Colonic mucosa (tissue), 4 donors: ENCODE measurements around the gene ICE2. TPM values are rescaled to one million over a fixed set of nuclear protein-coding genes. Genes with fewer than 3 reads are reported as not detected.

Source experiments
- DNase-seq: peaks from one replicate; pipeline ENCODE4 v3.0.0-alpha.2; 2020
- H3K27ac ChIP-seq: fragments of 200-600 bp; one replicate; pipeline ENCODE4 v1.8.0; 2021
- H3K27me3 ChIP-seq: fragments of 200-600 bp; one replicate; pipeline ENCODE4 v1.8.0; 2021
- H3K36me3 ChIP-seq: fragments of 200-600 bp; one replicate; pipeline ENCODE4 v1.8.0; 2021
- H3K4me1 ChIP-seq: fragments of 200-600 bp; one replicate; pipeline ENCODE4 v1.8.0; 2021; ENCODE audit warnings: mild to moderate bottlenecking
- H3K4me3 ChIP-seq: fragments of 200-600 bp; one replicate; pipeline ENCODE4 v1.8.0; 2021
- H3K9ac ChIP-seq, 2 donors: one replicate each; pipeline ENCODE4 v1.7.0; 2013; ENCODE audit warnings: control low read depth in 2 of 2, low read depth in 2 of 2, low read length in 2 of 2
- H3K9me3 ChIP-seq: fragments of 200-600 bp; one replicate; pipeline ENCODE4 v1.8.0; 2021
- intact Hi-C: fragments of 100-400 bp; cut with DNase I; formaldehyde crosslinking; loops from one replicate; pipeline ENCODE4 v1.14.1; 2022
- total RNA-seq, 2 donors: library from RNA; stranded (reverse); fragmentation: NEBNext Ultra II Directional in 1 of 2; extraction: Animal tissue kit (Norgen Biotek cat#: 25700) in 1 of 2; gene quantifications; one replicate each; pipeline ENCODE4 v1.2.1, GENCODE V29; 2021
- TF ChIP-seq, protein P1 (sequence below): fragments of 200-600 bp; IDR thresholded peaks from one replicate; pipeline ENCODE4 v1.8.0; 2022; ENCODE audit warnings: antibody characterized with exemption, mild to moderate bottlenecking
- donor health status: healthy.
- donor health status: DM: no; HTN: no; CAD: no.
- donor health status: DM: no; HTN: no; CAD: no.

The ICE2 gene
- total RNA-seq, 2 donors from 2014 or later: 37.3 to 37.7 TPM

DNA sequence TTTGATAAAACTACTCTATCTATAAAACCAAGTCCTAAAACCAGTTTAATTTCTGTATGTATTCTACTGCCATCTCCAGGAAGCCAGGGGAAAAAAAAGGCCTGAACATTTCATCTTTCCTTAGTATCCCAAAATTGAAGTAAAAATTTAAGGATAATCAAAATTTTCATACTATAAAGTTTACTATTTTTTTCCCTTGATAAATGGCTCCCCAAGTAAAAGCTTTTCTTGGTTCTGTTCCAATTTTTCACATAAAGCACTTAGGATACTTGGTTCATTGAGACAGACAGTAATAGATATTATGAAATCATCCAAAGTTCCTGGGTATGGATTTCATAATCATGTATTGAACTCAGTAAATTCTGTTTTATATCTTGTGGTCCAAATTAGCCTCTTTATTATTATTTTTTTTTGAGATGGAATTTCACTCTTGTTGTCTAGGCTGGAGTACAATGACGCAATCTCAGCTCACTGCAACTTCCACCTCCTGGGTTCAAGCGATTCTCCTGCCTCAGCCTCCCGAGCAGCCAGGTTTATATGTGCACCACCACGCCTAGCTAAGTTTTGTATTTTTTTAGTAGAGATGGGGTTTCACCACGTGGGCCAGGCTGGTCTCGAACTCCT, 34.5 kb downstream of the ICE2 start:
- H3K4me3 ChIP-seq: no peak overlapping the region
- H3K4me1 ChIP-seq: no peaks in the 10 kb centered on the region
- H3K9me3 ChIP-seq: no peaks in the 10 kb centered on the region
- no peak overlapping the region for H3K27ac ChIP-seq
- intact Hi-C loops: loop anchor here (2.0 to 5.0 kb wide), 2 partner anchors 87 to 116 kb away; no protein-coding TSS in a partner anchor
- no peak overlapping the region for H3K9ac ChIP-seq
- H3K36me3 ChIP-seq: no peaks in the 10 kb centered on the region
- H3K27me3 ChIP-seq: no peaks in the 10 kb centered on the region
- TF ChIP-seq, protein P1, sequence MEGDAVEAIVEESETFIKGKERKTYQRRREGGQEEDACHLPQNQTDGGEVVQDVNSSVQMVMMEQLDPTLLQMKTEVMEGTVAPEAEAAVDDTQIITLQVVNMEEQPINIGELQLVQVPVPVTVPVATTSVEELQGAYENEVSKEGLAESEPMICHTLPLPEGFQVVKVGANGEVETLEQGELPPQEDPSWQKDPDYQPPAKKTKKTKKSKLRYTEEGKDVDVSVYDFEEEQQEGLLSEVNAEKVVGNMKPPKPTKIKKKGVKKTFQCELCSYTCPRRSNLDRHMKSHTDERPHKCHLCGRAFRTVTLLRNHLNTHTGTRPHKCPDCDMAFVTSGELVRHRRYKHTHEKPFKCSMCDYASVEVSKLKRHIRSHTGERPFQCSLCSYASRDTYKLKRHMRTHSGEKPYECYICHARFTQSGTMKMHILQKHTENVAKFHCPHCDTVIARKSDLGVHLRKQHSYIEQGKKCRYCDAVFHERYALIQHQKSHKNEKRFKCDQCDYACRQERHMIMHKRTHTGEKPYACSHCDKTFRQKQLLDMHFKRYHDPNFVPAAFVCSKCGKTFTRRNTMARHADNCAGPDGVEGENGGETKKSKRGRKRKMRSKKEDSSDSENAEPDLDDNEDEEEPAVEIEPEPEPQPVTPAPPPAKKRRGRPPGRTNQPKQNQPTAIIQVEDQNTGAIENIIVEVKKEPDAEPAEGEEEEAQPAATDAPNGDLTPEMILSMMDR: peak; percentile 41
- DNase-seq: no peak

DNA sequence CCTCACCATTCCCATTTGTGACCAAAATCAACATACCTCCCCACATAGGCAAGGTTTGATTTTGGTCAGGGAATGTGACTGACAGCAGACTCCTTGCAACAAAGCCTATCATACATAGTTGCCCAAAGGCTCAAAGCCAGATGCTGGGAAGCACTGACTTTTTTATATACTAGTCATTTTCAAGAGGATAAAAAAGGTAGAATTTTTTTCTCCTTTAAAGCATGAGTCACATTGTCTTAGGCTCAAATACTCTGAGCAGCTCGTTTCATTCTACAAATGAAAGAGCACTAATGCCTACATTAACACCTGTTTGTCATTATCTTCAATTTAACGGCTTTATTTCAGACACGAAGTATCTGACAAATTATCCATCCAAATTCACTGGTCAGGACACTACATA, 36.2 kb downstream of the ICE2 start:
- no peaks in the 10 kb centered on the region for H3K4me1 ChIP-seq
- H3K27ac ChIP-seq: no peak overlapping the region
- TF ChIP-seq, protein P1: no peak
- H3K9ac ChIP-seq: no peak overlapping the region
- no peak for DNase-seq
- no peaks in the 10 kb centered on the region for H3K27me3 ChIP-seq
- no peaks in the 10 kb centered on the region for H3K36me3 ChIP-seq
- no peak overlapping the region for H3K4me3 ChIP-seq
- intact Hi-C loops: loop anchor here (5.0 kb wide), 1 partner anchor 85 kb away; no protein-coding TSS in a partner anchor
- H3K9me3 ChIP-seq: no peaks in the 10 kb centered on the region

DNA sequence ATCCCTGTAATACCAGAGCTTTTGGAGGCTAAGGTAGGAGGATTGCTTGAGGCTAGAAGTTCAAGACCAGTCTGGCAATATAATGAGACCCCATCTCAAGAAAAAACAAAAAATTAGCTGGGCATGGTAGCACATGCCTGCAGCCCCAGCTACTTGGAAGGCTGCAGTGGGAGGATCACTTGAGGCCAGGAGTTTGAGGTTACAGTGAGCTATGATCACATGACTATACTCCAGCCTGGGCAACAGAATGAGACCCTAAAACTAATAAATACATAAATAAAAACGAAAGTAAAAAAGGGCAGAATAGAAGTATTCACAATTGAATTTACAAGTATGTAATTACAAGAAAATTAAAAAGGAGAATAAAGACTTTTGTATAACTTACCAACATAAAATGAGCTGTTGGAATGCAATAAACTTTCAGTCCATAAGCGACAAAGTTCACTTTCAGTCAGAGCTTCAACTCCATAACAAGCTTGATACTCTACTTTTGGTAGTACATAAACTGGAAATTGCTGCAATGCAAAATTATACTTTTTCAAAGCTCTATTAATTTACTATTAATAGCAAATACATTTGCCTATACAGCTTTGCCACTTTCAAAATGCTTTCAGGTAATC, 36.8 kb downstream of the ICE2 start:
- Histone ChIP-seq H3K4me1 (no peaks in the 10 kb centered on the region), H3K4me3 (no peak overlapping the region), H3K27ac (peak overlapping the region; percentile 33), H3K36me3 (no peaks in the 10 kb centered on the region), H3K27me3 (no peaks in the 10 kb centered on the region), H3K9me3 (no peaks in the 10 kb centered on the region), H3K9ac (no peak overlapping the region)
- intact Hi-C loops: loop anchor here (5.0 kb wide), 1 partner anchor 85 kb away; no protein-coding TSS in a partner anchor
- DNase-seq: no peak
- TF ChIP-seq, protein P1: no peak

DNA sequence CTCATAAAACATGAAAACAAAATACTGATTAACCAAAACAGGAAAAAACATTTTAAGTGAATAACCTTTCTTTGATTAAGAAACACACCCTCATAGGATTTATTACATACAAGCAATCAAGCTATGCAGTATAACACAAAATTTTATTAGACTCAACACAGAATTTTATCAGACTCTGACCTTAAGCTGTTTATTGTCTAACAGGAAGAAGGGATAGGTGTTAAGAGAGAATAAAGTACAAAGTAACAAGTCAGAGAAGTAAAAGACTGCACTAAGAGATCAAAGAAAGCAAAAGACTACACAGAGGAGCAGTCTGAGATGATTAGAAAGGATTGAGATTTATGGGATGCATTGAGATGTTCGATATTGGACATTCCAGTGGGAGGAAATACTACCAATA, 37.6 kb downstream of the ICE2 start:
- no peak for DNase-seq
- Histone ChIP-seq H3K27me3 (no peaks in the 10 kb centered on the region), H3K36me3 (no peaks in the 10 kb centered on the region), H3K9ac (no peak overlapping the region), H3K4me1 (no peaks in the 10 kb centered on the region), H3K27ac (peak overlapping the region; percentile 9), H3K4me3 (no peak overlapping the region), H3K9me3 (no peaks in the 10 kb centered on the region)
- intact Hi-C loops: loop anchor here (5.0 kb wide), 1 partner anchor 84 kb away; no protein-coding TSS in a partner anchor
- TF ChIP-seq, protein P1: no peak

DNA sequence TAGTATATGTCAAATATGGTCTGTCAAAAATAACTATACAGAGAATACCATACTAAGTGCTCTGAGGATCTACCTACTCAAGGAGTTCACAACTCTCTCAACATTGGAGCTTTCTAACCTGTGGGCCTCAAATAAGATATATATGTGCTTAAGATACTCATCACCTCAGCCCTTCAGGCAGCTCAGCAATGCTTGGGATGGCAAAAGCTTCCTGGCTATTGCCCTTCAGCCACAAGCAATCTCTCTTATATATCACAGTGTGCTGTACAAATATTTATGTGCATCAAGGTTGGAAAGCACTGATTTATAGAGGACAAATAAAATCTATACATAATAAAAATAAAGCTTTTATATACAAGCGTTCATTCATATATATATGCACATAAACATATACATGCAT, 40.3 kb downstream of the ICE2 start:
- no peak overlapping the region for H3K9ac ChIP-seq
- TF ChIP-seq, protein P1: no peak
- H3K4me1 ChIP-seq: no peaks in the 10 kb centered on the region
- H3K27me3 ChIP-seq: no peaks in the 10 kb centered on the region
- H3K36me3 ChIP-seq: no peaks in the 10 kb centered on the region
- H3K27ac ChIP-seq: no peak overlapping the region
- no peak overlapping the region for H3K4me3 ChIP-seq
- H3K9me3 ChIP-seq: no peaks in the 10 kb centered on the region
- DNase-seq: no peak
- intact Hi-C loops: no loop called here
